LNCAP (cell line): ENCODE measurements around the gene SIM1.

ENCODE experiments used
- CTCF ChIP-seq: fragments of 450-650 bp; IDR thresholded peaks from 2 replicates; pipeline ENCODE4 v1.5.1; 2017; ENCODE audit warnings: mild to moderate bottlenecking

The SIM1 gene

GRCh38 chr6:100426241-100426640 is 38.5 kb downstream of the SIM1 start:
- no peak for TF ChIP-seq CTCF

GRCh38 chr6:100420711-100421110 is 44.0 kb downstream of the SIM1 start:
- TF ChIP-seq CTCF = no peak

GRCh38 chr6:100417036-100417435 is 47.7 kb downstream of the SIM1 start:
- TF ChIP-seq CTCF = no peak

- no peak for TF ChIP-seq CTCF
Measured at GRCh38 chr6:100415768-100416167, 49.0 kb downstream of the SIM1 start.

GRCh38 chr6:100412872-100413271 is 51.8 kb downstream of the SIM1 start:
- no peak for TF ChIP-seq CTCF

GRCh38 chr6:100404051-100404450 is 60.7 kb downstream of the SIM1 start:
- no peak for TF ChIP-seq CTCF

- no peak for TF ChIP-seq CTCF
Measured at GRCh38 chr6:100393493-100393892, 71.2 kb downstream of the SIM1 start.

- no peak for TF ChIP-seq CTCF
Measured at GRCh38 chr6:100392423-100392822, 72.3 kb downstream of the SIM1 start.
